B cell (primary cell): ENCODE measurements around the gene BTD. TPM values are rescaled to one million over a fixed set of nuclear protein-coding genes. Genes with fewer than 3 reads are reported as not detected.

ENCODE experiments used
- ATAC-seq: fragments of 200-7000 bp; cut with Tn5 transposase; one replicate; pipeline ENCODE4 v1.10.0; 2021; ENCODE audit warnings: low read depth, mild to moderate bottlenecking, moderate number of reproducible peaks, moderate library complexity
- CTCF ChIA-PET: fragments of 350-600 bp; sonication (Branson Sonifier 250); formaldehyde crosslinking; loops from one replicate; lab custom pipeline; 2021; ENCODE audit warnings: antibody characterized with exemption, inconsistent platforms; lab: Charles Lee
- POLR2A ChIA-PET: fragments of 350-600 bp; sonication (Branson Sonifier 250); formaldehyde crosslinking; loops from one replicate; lab custom pipeline; 2021; ENCODE audit warnings: antibody characterized with exemption; lab: Charles Lee
- DNase-seq: peaks from one replicate; pipeline ENCODE4 v3.0.0; 2013
- H2AFZ ChIP-seq: 2 replicates; pipeline ENCODE4 v1.6.1; 2012; ENCODE audit warnings: mild to moderate bottlenecking, low read depth, low read length; ENCODE audit not compliant: insufficient read depth, poor library complexity, severe bottlenecking
- H3K27ac ChIP-seq, 2 donors: 1 replicate in 1 of 2; 2 replicates in 1 of 2; pipeline ENCODE4 v1.5.1; 2012 to 2013; ENCODE audit warnings: low read length in 2 of 2, mild to moderate bottlenecking in 2 of 2, moderate library complexity in 1 of 2
- H3K27me3 ChIP-seq, 4 experiments: fragments of 200-600 bp in 1 of 4; sonication (generic) in 1 of 4; replicated peaks in 1 of 4; 1 replicate in 2 of 4; 2 replicates in 2 of 4; pipeline versions ENCODE4 v1.6.1 to v1.7.0; 2013 to 2016; ENCODE audit warnings: low read length in 3 of 4, mild to moderate bottlenecking in 2 of 4, mixed read lengths in 1 of 4, moderate library complexity in 1 of 4; ENCODE audit not compliant: insufficient read depth in 4 of 4, control insufficient read depth in 3 of 4; ENCODE audit errors: control extremely low read depth in 1 of 4
- H3K36me3 ChIP-seq, 2 experiments: replicated peaks in 1 of 2; 1 replicate in 1 of 2; 2 replicates in 1 of 2; pipeline versions ENCODE4 v1.6.1 to v1.7.1; 2013; ENCODE audit warnings: low read length in 1 of 2; ENCODE audit not compliant: insufficient read depth in 2 of 2, control insufficient read depth in 1 of 2; ENCODE audit errors: control extremely low read depth in 1 of 2, extremely low read depth in 1 of 2
- H3K4me1 ChIP-seq, 2 donors: fragments of 200-600 bp in 1 of 2; sonication (generic) in 1 of 2; 1 replicate in 1 of 2; 2 replicates in 1 of 2; pipeline versions ENCODE4 v1.5.1 to v1.6.1; 2013 to 2017; ENCODE audit warnings: low read length in 2 of 2; ENCODE audit not compliant: control insufficient read depth in 2 of 2, insufficient read depth in 2 of 2
- H3K4me2 ChIP-seq: replicated peaks from 2 replicates; pipeline ENCODE3; 2012; ENCODE audit warnings: mild to moderate bottlenecking, low read depth, low read length; ENCODE audit not compliant: poor library complexity, severe bottlenecking
- H3K4me3 ChIP-seq, 5 experiments: fragments of 200-600 bp in 1 of 5; sonication (generic) in 1 of 5; 1 replicate in 3 of 5; 2 replicates in 2 of 5; pipeline versions ENCODE4 v1.5.1 to v1.7.0; 2011 to 2016; ENCODE audit warnings: low read length in 4 of 5, mild to moderate bottlenecking in 4 of 5, low read depth in 2 of 5, control low read depth in 1 of 5, moderate library complexity in 1 of 5; ENCODE audit not compliant: insufficient read depth in 1 of 5; ENCODE audit errors: control extremely low read depth in 1 of 5, extremely low read depth in 1 of 5
- H3K79me2 ChIP-seq: fragments of 200-600 bp; sonication (generic); one replicate; pipeline ENCODE4 v1.6.0; 2016; ENCODE audit warnings: low read length; ENCODE audit not compliant: control insufficient read depth, insufficient read depth
- H3K9ac ChIP-seq: fragments of 200-600 bp; sonication (generic); 2 replicates; pipeline ENCODE4 v1.6.1; 2017; ENCODE audit warnings: mild to moderate bottlenecking, low read length, moderate library complexity
- H3K9me3 ChIP-seq, 3 donors: one replicate each; pipeline versions ENCODE4 v1.6.1 to v1.7.1; 2013; ENCODE audit warnings: low read length in 2 of 3; ENCODE audit not compliant: control insufficient read depth in 2 of 3, insufficient read depth in 1 of 3; ENCODE audit errors: control extremely low read depth in 1 of 3
- H4K20me1 ChIP-seq: 2 replicates; pipeline ENCODE4 v1.6.0; 2012; ENCODE audit warnings: mild to moderate bottlenecking, low read length; ENCODE audit not compliant: insufficient read depth, control insufficient read depth, poor library complexity, severe bottlenecking
- H3K27ac Mint-ChIP-seq: one replicate; pipeline ENCODE4 v1.8.0; 2021; ENCODE audit warnings: mixed read lengths
- H3K27me3 Mint-ChIP-seq: one replicate; pipeline ENCODE4 v1.8.0; 2021; ENCODE audit warnings: mixed read lengths
- H3K4me1 Mint-ChIP-seq: one replicate; pipeline ENCODE4 v1.8.0; 2021; ENCODE audit warnings: mixed read lengths
- H3K4me3 Mint-ChIP-seq: one replicate; pipeline ENCODE4 v1.8.0; 2021; ENCODE audit warnings: mixed read lengths
- H3K9me3 Mint-ChIP-seq: one replicate; pipeline ENCODE4 v1.8.0; 2022; ENCODE audit warnings: mixed read lengths; ENCODE audit not compliant: insufficient read depth
- EZH2 ChIP-seq: IDR thresholded peaks from 2 replicates; pipeline ENCODE4 v1.6.1; 2012; ENCODE audit warnings: borderline replicate concordance, low read depth, mild to moderate bottlenecking, moderate library complexity, low read length; ENCODE audit not compliant: insufficient read depth, poor library complexity, severe bottlenecking
- WGBS: methylation state at CpG from one replicate; pipeline ENCODE4 v1.1.5; 2013; ENCODE audit warnings: missing lambda C conversion rate; ENCODE audit not compliant: insufficient coverage; 5-methylcytosine and 5-hydroxymethylcytosine counted together
- intact Hi-C: fragments of 100-400 bp; cut with micrococcal nuclease; formaldehyde crosslinking; loops from one replicate; pipeline ENCODE4 v1.10.0; 2022
- polyA minus RNA-seq: library from RNA; depleted of rRNA, polyadenylated mRNA; stranded (reverse); fragments of >200 nt; gene quantifications from 2 replicates; pipeline ENCODE4 v1.2.3, GENCODE V29; 2012
- polyA plus RNA-seq: library from polyadenylated mRNA; depleted of rRNA; stranded (reverse); fragments of >200 nt; gene quantifications from 2 replicates; pipeline ENCODE4 v1.2.3, GENCODE V29; 2012
- total RNA-seq, 2 donors: library from RNA; stranded (reverse); fragments of 120-200 nt in 1 of 2; gene quantifications; 1 replicate in 1 of 2; 2 replicates in 1 of 2; pipeline versions ENCODE4 v1.2.3 to v1.2.4, GENCODE V29; 2013 to 2022
- TF ChIP-seq, protein P1 (sequence below): fragments of 200-600 bp; IDR thresholded peaks from one replicate; pipeline ENCODE4 v1.8.0; 2022; ENCODE audit warnings: antibody characterized with exemption, mild to moderate bottlenecking

Gene BTD
- total RNA-seq, result 21.9 and 25.3 TPM in 2 replicates
- total RNA-seq (2013), result 10.3 TPM
- 8.2 and 8.8 TPM in 2 replicates for polyA plus RNA-seq
- 10.2 and 16.6 TPM in 2 replicates for polyA minus RNA-seq

- Mint-ChIP-seq H3K27ac (peak within 1 kb of the TSS; percentile 99), H3K27me3 (no peaks in the 10 kb centered on the region), H3K9me3 (no peaks in the 10 kb centered on the region), H3K4me1 (peaks cover 41% of the 10 kb centered on the region), H3K4me3 (peak within 1 kb of the TSS; percentile 100)
- Histone ChIP-seq H3K27me3 (no peaks in the 10 kb centered on the region), H3K4me2 (peak within 1 kb of the TSS; percentile 92), H3K4me3 (peak within 1 kb of the TSS; percentile 67 to 99 (median 92)), H3K27ac (peak within 1 kb of the TSS; percentile 81 to 87), H3K9me3 (no peaks in the 10 kb centered on the region), H3K4me1 (peaks cover 16 to 23% of the 10 kb centered on the region in 2 donors), H3K36me3 (peaks cover 1 to 26% of the 10 kb centered on the region in 2 experiments), H2AFZ (peak within 1 kb of the TSS; percentile 98), H4K20me1 (no peaks in the 10 kb centered on the region), H3K9ac (peak within 1 kb of the TSS; percentile 98), H3K79me2 (peaks cover 29% of the 10 kb centered on the region)
- under 1% methylated on average over 61 of the region's 61 CpGs for WGBS
- peak; percentile 99 for DNase-seq
- intact Hi-C loops, result loop anchor here (1.0 to 10.0 kb wide), 6 partner anchors 45 to 1477 kb away; partner anchors contain the start of genes CAPN7, CHCHD4, EAF1 and METTL6
- TF ChIP-seq, protein P1, sequence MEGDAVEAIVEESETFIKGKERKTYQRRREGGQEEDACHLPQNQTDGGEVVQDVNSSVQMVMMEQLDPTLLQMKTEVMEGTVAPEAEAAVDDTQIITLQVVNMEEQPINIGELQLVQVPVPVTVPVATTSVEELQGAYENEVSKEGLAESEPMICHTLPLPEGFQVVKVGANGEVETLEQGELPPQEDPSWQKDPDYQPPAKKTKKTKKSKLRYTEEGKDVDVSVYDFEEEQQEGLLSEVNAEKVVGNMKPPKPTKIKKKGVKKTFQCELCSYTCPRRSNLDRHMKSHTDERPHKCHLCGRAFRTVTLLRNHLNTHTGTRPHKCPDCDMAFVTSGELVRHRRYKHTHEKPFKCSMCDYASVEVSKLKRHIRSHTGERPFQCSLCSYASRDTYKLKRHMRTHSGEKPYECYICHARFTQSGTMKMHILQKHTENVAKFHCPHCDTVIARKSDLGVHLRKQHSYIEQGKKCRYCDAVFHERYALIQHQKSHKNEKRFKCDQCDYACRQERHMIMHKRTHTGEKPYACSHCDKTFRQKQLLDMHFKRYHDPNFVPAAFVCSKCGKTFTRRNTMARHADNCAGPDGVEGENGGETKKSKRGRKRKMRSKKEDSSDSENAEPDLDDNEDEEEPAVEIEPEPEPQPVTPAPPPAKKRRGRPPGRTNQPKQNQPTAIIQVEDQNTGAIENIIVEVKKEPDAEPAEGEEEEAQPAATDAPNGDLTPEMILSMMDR, result peak; percentile 31
- no peak for TF ChIP-seq EZH2
- ATAC-seq, result peak; percentile 88
- ChIA-PET POLR2A (interaction anchor here (0.6 kb wide), 2 partner anchors 219 to 502 kb away, joined by 4 to 5 read pairs; partner anchors contain the start of gene RBSN), CTCF (interaction anchor here (0.6 to 1.4 kb wide), 4 partner anchors 28 to 398 kb away, joined by 3 to 5 read pairs (median 3); no protein-coding TSS in a partner anchor)
These were observed at the start of gene BTD, which contains the start of gene HACL1 for GRCh38 chr3:15601399-15602145. BTD (plus strand) TSS chr3:15601745; CDS start chr3:15635440, 33,695 bp downstream. HACL1 (minus strand) TSS chr3:15601569; CDS start chr3:15601463, 106 bp downstream.

- H3K36me3 ChIP-seq, result no peaks in the 10 kb centered on the region
- ATAC-seq, result no peak
- H4K20me1 ChIP-seq, result no peaks in the 10 kb centered on the region
- ChIA-PET POLR2A (no interaction called here), CTCF (no interaction called here)
- no peak overlapping the region for H3K4me2 ChIP-seq
- DNase-seq, result no peak
- H3K4me3 Mint-ChIP-seq, result no peak overlapping the region
- 100% methylated on average over 1 of the region's 1 CpG for WGBS
- H3K27ac Mint-ChIP-seq, result no peak overlapping the region
- intact Hi-C loops, result no loop called here
- H3K9me3 ChIP-seq, result peaks cover 0 to 5% (median 0%) of the 10 kb centered on the region in 3 donors
- no peak overlapping the region for H2AFZ ChIP-seq
- no peak overlapping the region for H3K9ac ChIP-seq
- H3K27me3 Mint-ChIP-seq, result no peaks in the 10 kb centered on the region
- TF ChIP-seq, protein P1, result no peak
- TF ChIP-seq EZH2, result no peak
- no peak overlapping the region for H3K4me3 ChIP-seq
- no peak overlapping the region for H3K27ac ChIP-seq
- no peaks in the 10 kb centered on the region for H3K27me3 ChIP-seq
- peaks cover 18% of the 10 kb centered on the region for H3K4me1 Mint-ChIP-seq
- H3K79me2 ChIP-seq, result no peaks in the 10 kb centered on the region
- H3K9me3 Mint-ChIP-seq, result peaks cover 3% of the 10 kb centered on the region
- peaks cover 13 to 20% of the 10 kb centered on the region in 2 donors for H3K4me1 ChIP-seq
These were observed 49.6 kb upstream of the BTD start for GRCh38 chr3:15551902-15552301.
